ENCODE data around the gene IFI27L2. TPM values are rescaled to one million over a fixed set of nuclear protein-coding genes. Genes with fewer than 3 reads are reported as not detected.

IFI27L2 gene
- total RNA-seq, 2 donors from 2014 or later: 21.5 to 25.8 TPM

DNA sequence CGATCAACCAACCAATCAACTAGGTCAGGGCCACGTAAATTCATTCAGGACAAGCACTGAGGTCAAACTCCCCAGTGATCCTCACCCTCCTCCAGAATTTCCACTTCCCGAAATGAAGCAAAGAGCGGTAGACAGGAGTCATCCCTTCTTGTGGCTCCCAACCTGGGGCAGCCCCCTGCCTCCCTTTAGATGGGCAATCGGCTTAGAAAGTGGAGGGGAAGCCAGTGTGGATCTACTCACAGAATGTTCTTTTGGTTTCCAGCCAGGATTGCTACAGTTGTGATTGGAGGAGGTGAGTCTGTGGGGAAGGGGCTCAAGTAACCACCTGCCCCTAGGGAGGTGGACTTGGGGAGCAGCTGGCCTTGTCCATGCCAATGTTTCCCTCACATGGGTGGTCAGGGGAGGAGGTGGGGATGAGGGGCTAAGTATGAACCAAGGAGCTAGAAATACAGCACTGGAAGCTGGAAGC is 14.8 kb downstream of the IFI27L2 start:
- H3K27me3 Mint-ChIP-seq: peaks cover 57% of the 10 kb centered on the region
- peaks cover 4% of the 10 kb centered on the region for H3K9me3 ChIP-seq (ENCODE audit: control insufficient read depth, low read length, poor library complexity, severe bottlenecking)
- no peak overlapping the region for H3K27ac Mint-ChIP-seq
- no peak for ATAC-seq
- H3K4me3 Mint-ChIP-seq: no peak overlapping the region
- peaks cover 5% of the 10 kb centered on the region for H3K4me1 Mint-ChIP-seq
- no peak for DNase-seq
- H3K36me3 Mint-ChIP-seq (ENCODE audit: low read depth): no peaks in the 10 kb centered on the region

DNA sequence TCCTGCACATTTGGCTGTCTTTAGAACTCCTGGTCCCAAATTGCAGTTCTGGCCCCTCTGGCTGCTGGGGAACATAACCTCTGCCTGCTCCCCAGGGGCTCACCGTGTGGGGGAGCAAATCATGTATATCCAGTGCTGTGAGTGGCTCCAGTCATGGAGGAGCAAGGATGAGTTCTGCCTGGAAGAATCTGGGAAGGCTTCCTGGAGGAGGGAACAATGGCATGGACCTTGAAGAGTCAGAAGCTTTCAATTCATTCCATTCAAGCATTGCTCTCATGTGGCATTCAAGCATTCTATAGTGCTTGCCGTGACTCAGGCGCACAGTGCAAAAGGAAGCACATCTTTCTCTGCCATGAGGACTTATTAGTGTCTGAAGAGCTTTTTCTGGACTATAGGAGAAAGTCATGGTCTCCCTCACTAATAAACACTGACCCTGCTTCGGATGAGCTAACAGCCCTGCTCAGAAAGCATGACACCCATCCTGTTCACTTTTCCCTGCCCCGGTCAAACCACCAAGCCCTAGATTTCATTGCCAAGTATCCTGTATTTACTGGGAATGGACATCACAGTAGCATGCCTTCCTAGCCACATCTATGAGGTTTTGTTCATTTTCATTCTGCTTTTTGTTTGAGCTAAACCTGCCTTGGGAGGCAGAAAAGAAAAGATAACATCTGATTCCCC is 15.4 kb downstream of the IFI27L2 start:
- no peak overlapping the region for H3K27ac Mint-ChIP-seq
- peaks cover 57% of the 10 kb centered on the region for H3K27me3 Mint-ChIP-seq
- no peaks in the 10 kb centered on the region for H3K9me3 ChIP-seq (ENCODE audit: control insufficient read depth, low read length, poor library complexity, severe bottlenecking)
- H3K4me1 Mint-ChIP-seq: peaks cover 5% of the 10 kb centered on the region
- no peak overlapping the region for H3K4me3 Mint-ChIP-seq
- no peaks in the 10 kb centered on the region for H3K36me3 Mint-ChIP-seq (ENCODE audit: low read depth)
- DNase-seq (no peak), ATAC-seq (no peak)

DNA sequence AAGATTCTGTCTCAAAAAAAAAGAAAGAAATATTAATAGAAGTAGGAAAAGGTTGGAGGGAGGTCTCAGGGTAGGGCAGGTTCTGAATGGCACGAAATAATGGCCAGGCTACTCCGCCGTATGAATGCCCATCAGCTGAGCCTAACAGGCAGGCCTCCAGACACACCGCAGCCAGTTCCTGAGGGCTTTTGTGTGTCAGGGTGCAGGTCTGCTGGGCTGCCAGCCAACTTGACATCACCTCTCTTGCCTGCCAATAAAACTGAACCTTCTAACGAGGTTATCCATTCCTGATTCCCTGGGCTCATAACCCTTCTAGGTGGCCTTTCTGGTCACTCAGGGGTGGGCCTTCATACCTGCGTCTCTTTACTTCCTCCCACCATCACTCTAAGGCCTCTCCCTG is 15.9 kb downstream of the IFI27L2 start:
- H3K4me3 Mint-ChIP-seq: no peak overlapping the region
- H3K36me3 Mint-ChIP-seq (ENCODE audit: low read depth): no peaks in the 10 kb centered on the region
- H3K27me3 Mint-ChIP-seq: peaks cover 57% of the 10 kb centered on the region
- H3K4me1 Mint-ChIP-seq: peaks cover 6% of the 10 kb centered on the region
- H3K9me3 ChIP-seq (ENCODE audit: control insufficient read depth, low read length, poor library complexity, severe bottlenecking): no peaks in the 10 kb centered on the region
- no peak overlapping the region for H3K27ac Mint-ChIP-seq
- ATAC-seq (no peak), DNase-seq (no peak)

DNA sequence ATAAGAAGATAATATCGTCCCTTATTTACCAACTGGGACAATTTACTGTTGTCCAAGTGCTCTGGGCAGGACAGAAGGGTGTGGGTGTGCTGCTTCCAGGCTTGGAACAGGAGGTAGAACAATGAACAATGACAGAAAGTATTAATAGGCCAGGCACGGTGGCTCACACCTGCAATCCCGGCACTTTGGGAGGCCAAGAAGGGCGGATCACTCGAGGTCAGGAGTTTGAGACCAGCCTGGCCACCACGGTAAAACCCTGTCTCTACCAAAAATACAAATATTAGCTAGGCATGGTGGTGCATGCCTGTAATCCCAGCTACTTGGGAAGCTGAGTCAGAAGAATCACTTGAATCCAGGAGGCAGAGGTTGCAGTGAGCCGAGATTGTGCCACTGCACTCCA is 16.3 kb downstream of the IFI27L2 start:
- Mint-ChIP-seq H3K4me1 (peaks cover 7% of the 10 kb centered on the region), H3K27ac (no peak overlapping the region), H3K4me3 (no peak overlapping the region), H3K36me3 (ENCODE audit: low read depth) (no peaks in the 10 kb centered on the region), H3K27me3 (peaks cover 54% of the 10 kb centered on the region)
- no peaks in the 10 kb centered on the region for H3K9me3 ChIP-seq (ENCODE audit: control insufficient read depth, low read length, poor library complexity, severe bottlenecking)
- ATAC-seq (no peak), DNase-seq (no peak)

DNA sequence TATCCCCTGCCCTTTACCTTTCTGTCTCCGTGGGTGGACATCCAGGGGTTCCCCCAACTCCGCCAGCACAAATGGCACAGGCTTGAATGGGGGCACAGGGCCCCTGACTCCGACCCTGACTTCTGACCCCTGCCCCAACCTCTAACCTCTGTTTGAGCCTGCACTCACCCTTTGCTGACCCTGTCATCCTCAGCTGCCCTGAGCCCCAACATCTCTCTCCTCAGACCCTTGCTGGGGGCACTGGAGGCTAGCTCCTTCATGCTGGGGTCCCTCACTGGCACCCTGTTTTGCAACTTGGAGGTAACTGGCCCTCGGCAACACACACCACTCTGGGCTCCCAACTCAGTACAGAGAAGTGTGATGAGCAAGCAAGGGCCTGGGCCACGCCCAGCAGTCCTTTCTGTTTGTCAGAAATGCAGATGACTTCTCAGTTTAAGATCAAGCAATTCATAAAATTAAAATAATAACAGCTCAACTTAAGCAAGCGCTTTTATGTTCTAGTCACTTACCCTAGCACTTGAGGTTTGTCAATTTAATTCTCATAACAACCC is 16.8 kb downstream of the IFI27L2 start:
- H3K36me3 Mint-ChIP-seq (ENCODE audit: low read depth): no peaks in the 10 kb centered on the region
- peaks cover 49% of the 10 kb centered on the region for H3K27me3 Mint-ChIP-seq
- DNase-seq: no peak
- H3K9me3 ChIP-seq (ENCODE audit: control insufficient read depth, low read length, poor library complexity, severe bottlenecking): no peaks in the 10 kb centered on the region
- peak overlapping the region; percentile 36 for H3K4me3 Mint-ChIP-seq
- ATAC-seq: no peak
- peak overlapping the region; percentile 19 for H3K27ac Mint-ChIP-seq
- H3K4me1 Mint-ChIP-seq: peaks cover 7% of the 10 kb centered on the region

DNA sequence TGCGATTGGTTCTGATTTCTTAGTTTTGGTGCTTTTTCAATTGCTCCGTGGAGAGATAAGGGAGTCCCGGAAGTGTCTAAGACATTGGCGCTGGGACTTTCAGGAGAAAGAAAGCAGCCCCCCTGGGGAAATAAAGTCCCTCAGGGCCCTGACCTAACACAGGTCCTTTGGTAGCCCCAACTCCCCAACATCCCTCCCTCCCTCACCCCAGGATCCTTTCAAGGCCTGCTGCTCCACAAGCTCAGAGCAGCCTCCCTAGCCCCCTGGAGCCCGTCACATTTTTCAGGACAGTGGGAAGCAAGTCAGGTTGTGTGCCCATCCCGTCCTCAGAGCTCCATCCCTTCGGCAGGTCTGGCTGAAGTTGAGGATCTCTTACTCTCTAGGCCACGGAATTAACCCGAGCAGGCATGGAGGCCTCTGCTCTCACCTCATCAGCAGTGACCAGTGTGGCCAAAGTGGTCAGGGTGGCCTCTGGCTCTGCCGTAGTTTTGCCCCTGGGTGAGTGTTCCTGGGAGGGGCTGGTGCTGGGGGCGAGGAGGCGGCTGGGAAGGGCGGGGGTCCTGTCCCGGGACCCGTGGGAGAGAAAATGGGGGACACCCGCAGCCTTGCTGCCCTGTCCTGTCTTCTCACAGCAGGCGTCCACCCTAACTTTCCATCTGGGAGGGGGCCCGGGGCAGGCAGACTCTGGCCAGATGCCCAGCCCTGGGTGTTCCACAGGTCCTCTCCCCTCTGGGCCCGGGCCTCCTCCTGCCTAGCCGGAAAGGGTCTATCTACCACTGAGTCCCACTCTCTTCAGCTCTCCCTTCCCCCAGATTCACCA is 17.9 kb downstream of the IFI27L2 start:
- H3K4me3 Mint-ChIP-seq: no peak overlapping the region
- H3K9me3 ChIP-seq (ENCODE audit: control insufficient read depth, low read length, poor library complexity, severe bottlenecking): no peaks in the 10 kb centered on the region
- ATAC-seq: no peak
- H3K27ac Mint-ChIP-seq: no peak overlapping the region
- no peak for DNase-seq
- no peaks in the 10 kb centered on the region for H3K36me3 Mint-ChIP-seq (ENCODE audit: low read depth)
- H3K4me1 Mint-ChIP-seq: peaks cover 7% of the 10 kb centered on the region
- peaks cover 38% of the 10 kb centered on the region for H3K27me3 Mint-ChIP-seq

DNA sequence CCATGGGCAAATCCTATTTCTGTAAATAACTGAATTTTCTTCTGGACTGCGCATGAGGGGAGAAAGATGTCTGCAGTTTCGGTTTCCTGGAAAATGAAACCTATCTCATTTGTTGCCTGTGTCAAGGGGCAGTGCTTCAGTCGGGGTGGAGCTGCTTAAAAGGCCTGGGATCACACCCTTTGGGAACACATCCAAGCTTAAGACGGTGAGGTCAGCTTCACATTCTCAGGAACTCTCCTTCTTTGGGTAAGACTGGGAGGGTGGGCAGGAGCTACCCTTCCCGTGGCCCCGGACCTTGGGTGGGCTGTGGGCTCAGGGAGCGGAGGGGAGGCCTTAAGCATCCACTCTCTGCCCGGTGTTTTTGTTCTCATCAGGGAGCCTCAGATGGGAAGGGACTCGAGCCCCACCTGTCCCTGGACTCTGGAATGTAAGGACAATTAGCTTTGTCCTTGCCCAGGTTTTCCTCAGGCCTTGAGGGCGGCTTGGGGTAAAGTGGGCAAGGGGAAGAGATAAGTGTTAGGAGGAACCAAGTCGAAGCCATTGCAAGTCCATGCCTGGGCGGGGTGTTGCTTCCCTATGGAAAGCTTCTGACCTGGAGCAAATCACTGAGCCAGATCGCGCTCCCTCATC is 18.7 kb downstream of the IFI27L2 start, which contains the start of gene IFI27:
Gene IFI27, plus strand, starts transcription at position 185 of the 630 bp plus-strand sequence.
- Mint-ChIP-seq H3K27me3 (peaks cover 30% of the 10 kb centered on the region), H3K27ac (no peak within 1 kb of the TSS), H3K4me3 (no peak within 1 kb of the TSS), H3K4me1 (peaks cover 7% of the 10 kb centered on the region), H3K36me3 (ENCODE audit: low read depth) (no peaks in the 10 kb centered on the region)
- ATAC-seq: no peak
- H3K9me3 ChIP-seq (ENCODE audit: control insufficient read depth, low read length, poor library complexity, severe bottlenecking): no peaks in the 10 kb centered on the region
- no peak for DNase-seq

DNA sequence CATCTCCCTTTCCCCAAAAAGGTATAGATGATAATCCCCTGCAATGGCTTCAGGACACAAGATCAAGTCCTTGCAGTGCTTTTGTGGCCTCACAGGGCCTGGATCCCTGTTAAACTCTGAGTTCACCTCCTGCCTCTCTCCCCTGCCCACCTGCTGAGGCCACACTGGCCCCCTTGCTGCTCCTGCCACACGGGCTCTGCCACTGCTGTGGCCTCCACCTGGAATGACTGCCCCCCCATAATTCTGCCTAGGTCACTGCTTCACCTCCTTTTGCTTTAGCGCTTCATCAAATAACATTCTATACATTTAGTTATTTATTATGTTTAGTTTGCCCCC is 19.5 kb downstream of the IFI27L2 start:
- no peak for DNase-seq
- Mint-ChIP-seq H3K36me3 (ENCODE audit: low read depth) (no peaks in the 10 kb centered on the region), H3K4me1 (peaks cover 5% of the 10 kb centered on the region), H3K27me3 (peaks cover 22% of the 10 kb centered on the region), H3K4me3 (no peak overlapping the region), H3K27ac (no peak overlapping the region)
- no peak for ATAC-seq
- H3K9me3 ChIP-seq (ENCODE audit: control insufficient read depth, low read length, poor library complexity, severe bottlenecking): no peaks in the 10 kb centered on the region

DNA sequence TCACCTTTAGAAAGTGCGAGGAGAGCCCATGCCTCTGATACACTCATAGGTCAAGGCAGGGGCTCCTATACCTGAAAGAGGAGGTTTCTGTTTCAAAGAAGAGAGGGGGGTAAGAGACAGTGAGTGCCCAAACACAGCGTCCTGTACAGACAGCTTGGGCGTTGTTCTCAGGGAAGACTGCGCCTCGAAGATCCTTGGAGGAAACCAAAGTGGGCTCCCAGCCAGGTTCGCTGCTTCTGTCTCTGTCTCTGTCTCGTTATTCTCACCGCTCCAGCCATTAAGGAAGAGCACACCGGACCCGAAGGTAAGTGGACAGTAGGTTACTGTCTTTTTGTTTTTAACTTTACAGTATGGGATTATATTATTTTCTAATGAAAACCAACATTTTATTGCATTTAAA is 24.7 kb downstream of the IFI27L2 start:
- H3K36me3 Mint-ChIP-seq (ENCODE audit: low read depth): no peaks in the 10 kb centered on the region

DNA sequence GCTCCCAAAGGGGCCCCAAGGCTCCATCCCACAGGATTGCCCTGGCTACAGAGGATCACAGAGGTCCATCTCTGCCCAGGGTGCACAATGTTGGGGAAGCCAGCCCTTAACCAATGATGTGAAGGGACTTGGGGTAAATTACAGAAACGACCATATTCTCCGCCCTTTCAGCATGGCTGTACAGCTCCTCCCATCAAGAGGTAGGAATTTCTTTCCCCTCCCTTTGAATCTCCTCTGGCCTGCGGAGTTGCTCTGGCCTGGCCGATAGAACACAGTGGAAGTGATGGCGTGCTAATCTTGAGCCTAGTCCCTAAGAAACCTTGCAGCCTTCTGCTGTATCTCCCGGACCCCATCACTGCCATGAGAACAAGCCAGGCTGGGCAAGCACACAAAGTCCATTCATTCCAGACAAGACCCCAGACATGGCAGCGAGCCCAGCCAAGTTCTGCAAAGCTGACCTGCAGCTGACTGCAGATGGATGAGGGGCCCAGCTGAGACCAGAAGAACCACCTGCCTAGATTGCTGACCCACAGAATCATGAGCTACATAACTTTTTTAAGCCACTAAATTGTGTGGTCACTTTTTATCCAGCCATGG is 25.8 kb downstream of the IFI27L2 start:
- H3K27me3 Mint-ChIP-seq: no peaks in the 10 kb centered on the region
- DNase-seq: no peak
- H3K4me3 Mint-ChIP-seq: no peak overlapping the region
- no peak for ATAC-seq
- peaks cover 2% of the 10 kb centered on the region for H3K4me1 Mint-ChIP-seq
- no peaks in the 10 kb centered on the region for H3K9me3 ChIP-seq (ENCODE audit: control insufficient read depth, low read length, poor library complexity, severe bottlenecking)
- H3K36me3 Mint-ChIP-seq (ENCODE audit: low read depth): no peaks in the 10 kb centered on the region
- H3K27ac Mint-ChIP-seq: no peak overlapping the region

More for the DNA sequence above, 24.7 kb downstream of the IFI27L2 start:
- peaks cover 2% of the 10 kb centered on the region for H3K4me1 Mint-ChIP-seq
- H3K4me3 Mint-ChIP-seq: no peak overlapping the region
- ATAC-seq (no peak), DNase-seq (no peak)
- H3K27ac Mint-ChIP-seq: no peak overlapping the region
- H3K27me3 Mint-ChIP-seq: no peaks in the 10 kb centered on the region
- H3K9me3 ChIP-seq (ENCODE audit: control insufficient read depth, low read length, poor library complexity, severe bottlenecking): no peaks in the 10 kb centered on the region

DNA sequence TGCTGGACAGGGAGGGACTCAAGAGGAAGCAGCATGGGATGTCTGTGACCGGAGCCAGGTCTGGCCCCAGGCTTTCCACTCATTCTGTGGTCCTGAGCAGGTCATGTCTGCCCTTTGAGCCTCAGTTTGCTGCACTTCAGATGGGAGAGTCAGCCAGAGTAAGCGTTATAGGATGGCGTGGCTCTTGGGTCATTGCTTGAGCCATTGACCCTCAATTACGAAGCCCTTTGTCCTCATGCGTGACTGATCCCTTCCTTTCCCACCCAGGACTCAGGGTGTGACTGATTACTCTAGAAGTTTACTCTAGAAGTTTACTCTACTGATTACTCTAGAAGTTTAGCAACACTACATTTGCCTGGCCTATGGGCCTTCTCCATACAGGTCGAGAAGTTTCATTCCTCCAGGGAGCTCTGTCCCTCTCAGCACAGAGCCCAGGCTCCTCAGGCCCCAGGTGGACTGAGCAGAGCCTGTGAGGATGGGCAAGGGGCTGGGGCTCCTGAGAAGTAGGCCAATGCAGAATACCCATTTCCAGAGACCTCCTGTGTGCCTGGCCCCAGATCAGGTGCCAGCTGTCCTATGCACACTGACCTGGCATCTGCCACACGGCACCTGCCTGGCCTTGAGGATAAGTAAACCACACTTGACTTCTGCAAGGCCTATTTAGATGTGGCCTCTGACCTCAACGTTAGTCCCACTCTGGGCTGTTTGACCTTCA is 26.5 kb downstream of the IFI27L2 start:
- no peaks in the 10 kb centered on the region for H3K4me1 Mint-ChIP-seq
- no peak overlapping the region for H3K4me3 Mint-ChIP-seq
- DNase-seq: no peak
- no peak for ATAC-seq
- no peaks in the 10 kb centered on the region for H3K36me3 Mint-ChIP-seq (ENCODE audit: low read depth)
- H3K9me3 ChIP-seq (ENCODE audit: control insufficient read depth, low read length, poor library complexity, severe bottlenecking): no peaks in the 10 kb centered on the region
- no peak overlapping the region for H3K27ac Mint-ChIP-seq
- H3K27me3 Mint-ChIP-seq: no peaks in the 10 kb centered on the region

DNA sequence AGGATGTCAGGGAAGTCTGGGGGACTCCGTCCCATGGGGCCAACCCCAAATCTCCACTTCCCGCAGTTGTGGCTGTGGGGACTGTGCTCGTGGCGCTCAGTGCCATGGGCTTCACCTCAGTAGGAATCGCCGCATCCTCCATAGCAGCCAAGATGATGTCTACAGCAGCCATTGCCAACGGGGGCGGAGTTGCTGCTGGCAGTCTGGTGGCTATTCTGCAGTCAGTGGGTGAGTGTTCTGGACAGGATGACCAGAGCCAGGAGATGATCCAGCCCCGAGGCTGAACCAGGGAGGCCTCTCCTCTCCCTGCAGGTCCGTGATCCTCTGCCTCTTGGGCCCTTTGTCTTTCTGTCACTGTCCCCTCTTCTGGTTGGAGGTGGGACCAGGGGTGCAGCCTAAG is 27.7 kb downstream of the IFI27L2 start:
- no peak for DNase-seq
- Mint-ChIP-seq H3K36me3 (ENCODE audit: low read depth) (no peaks in the 10 kb centered on the region), H3K4me3 (no peak overlapping the region), H3K27me3 (no peaks in the 10 kb centered on the region), H3K27ac (no peak overlapping the region), H3K4me1 (no peaks in the 10 kb centered on the region)
- no peak for ATAC-seq
- H3K9me3 ChIP-seq (ENCODE audit: control insufficient read depth, low read length, poor library complexity, severe bottlenecking): no peaks in the 10 kb centered on the region
